Stomach smooth muscle (tissue), 2 donors: ENCODE measurements around the gene PLD5.
"Not testable (repeated sequence)": the region's sequence is repeated elsewhere in the genome, so short reads cannot be mapped to it uniquely, and the experiment has no call there.

Experiments used
- H3K27ac ChIP-seq: one replicate; pipeline ENCODE4 v1.7.0; 2013; ENCODE audit warnings: mild to moderate bottlenecking, low read length, inconsistent platforms
- H3K27me3 ChIP-seq, 2 donors: one replicate each; pipeline ENCODE4 v1.7.0; 2013; ENCODE audit warnings: low read length in 2 of 2; ENCODE audit not compliant: insufficient read depth in 2 of 2, control insufficient read depth in 1 of 2
- H3K36me3 ChIP-seq, 2 donors: one replicate each; pipeline ENCODE4 v1.7.0; 2013; ENCODE audit warnings: low read length in 2 of 2; ENCODE audit not compliant: control insufficient read depth in 2 of 2, insufficient read depth in 2 of 2
- H3K4me1 ChIP-seq: one replicate; pipeline ENCODE4 v1.7.0; 2013; ENCODE audit warnings: low read length; ENCODE audit not compliant: control insufficient read depth, insufficient read depth
- H3K4me3 ChIP-seq, 2 donors: one replicate each; pipeline ENCODE4 v1.7.0; 2013; ENCODE audit warnings: low read length in 2 of 2
- H3K9ac ChIP-seq, 2 donors: one replicate each; pipeline ENCODE4 v1.7.0; 2013; ENCODE audit warnings: low read length in 2 of 2, mild to moderate bottlenecking in 1 of 2
- H3K9me3 ChIP-seq, 2 donors: one replicate each; pipeline ENCODE4 v1.7.0; 2013; ENCODE audit warnings: low read length in 2 of 2; ENCODE audit not compliant: control insufficient read depth in 2 of 2
- donor health status: healthy.
- donor health status: Pancreatic carcinoma.

PLD5 gene

GRCh38 chr1:242199776-242200458 lies 324.6 kb downstream of the PLD5 start:
- Histone ChIP-seq H3K27me3 (no peaks in the 10 kb centered on the region), H3K9me3 (no peaks in the 10 kb centered on the region), H3K36me3 (no peaks in the 10 kb centered on the region), H3K9ac (no peak overlapping the region), H3K4me3 (no peak overlapping the region), H3K4me1 (no peaks in the 10 kb centered on the region), H3K27ac (no peak overlapping the region)

- no peak overlapping the region for H3K27ac ChIP-seq
- H3K36me3 ChIP-seq: no peaks in the 10 kb centered on the region
- H3K27me3 ChIP-seq: no peaks in the 10 kb centered on the region
- no peak overlapping the region for H3K9ac ChIP-seq
- H3K9me3 ChIP-seq: no peaks in the 10 kb centered on the region
- no peak overlapping the region for H3K4me3 ChIP-seq
- H3K4me1 ChIP-seq: no peaks in the 10 kb centered on the region
These were observed 326.3 kb downstream of the PLD5 start for GRCh38 chr1:242197907-242198820.

- Histone ChIP-seq H3K4me1 (no peaks in the 10 kb centered on the region), H3K4me3 (no peak overlapping the region), H3K36me3 (no peaks in the 10 kb centered on the region), H3K9ac (no peak overlapping the region), H3K9me3 (no peaks in the 10 kb centered on the region), H3K27me3 (no peaks in the 10 kb centered on the region), H3K27ac (no peak overlapping the region)
These were observed 327.6 kb downstream of the PLD5 start for GRCh38 chr1:242196914-242197313.

- no peak overlapping the region for H3K9ac ChIP-seq
- no peak overlapping the region for H3K27ac ChIP-seq
- no peaks in the 10 kb centered on the region for H3K9me3 ChIP-seq
- no peaks in the 10 kb centered on the region for H3K27me3 ChIP-seq
- H3K4me3 ChIP-seq: no peak overlapping the region
- no peaks in the 10 kb centered on the region for H3K4me1 ChIP-seq
- H3K36me3 ChIP-seq: no peaks in the 10 kb centered on the region
These were observed 328.4 kb downstream of the PLD5 start for GRCh38 chr1:242196101-242196500.

- Histone ChIP-seq H3K27ac (no peak overlapping the region), H3K9ac (no peak overlapping the region), H3K36me3 (no peaks in the 10 kb centered on the region), H3K9me3 (peaks cover 0 to 3% of the 10 kb centered on the region in 2 donors), H3K4me3 (no peak overlapping the region), H3K27me3 (no peaks in the 10 kb centered on the region), H3K4me1 (no peaks in the 10 kb centered on the region)
These were observed 334.9 kb downstream of the PLD5 start for GRCh38 chr1:242189591-242189990.

- H3K9ac ChIP-seq: no peak overlapping the region
- H3K27me3 ChIP-seq: no peaks in the 10 kb centered on the region
- peaks cover 0 to 4% of the 10 kb centered on the region in 2 donors for H3K9me3 ChIP-seq
- H3K27ac ChIP-seq: no peak overlapping the region
- no peaks in the 10 kb centered on the region for H3K36me3 ChIP-seq
- no peak overlapping the region for H3K4me3 ChIP-seq
- H3K4me1 ChIP-seq: no peaks in the 10 kb centered on the region
These were observed 336.7 kb downstream of the PLD5 start for GRCh38 chr1:242187816-242188215.

- no peak overlapping the region for H3K4me3 ChIP-seq
- H3K36me3 ChIP-seq: no peaks in the 10 kb centered on the region
- peaks cover 0 to 4% of the 10 kb centered on the region in 2 donors for H3K9me3 ChIP-seq
- no peaks in the 10 kb centered on the region for H3K4me1 ChIP-seq
- no peak overlapping the region for H3K9ac ChIP-seq
- H3K27me3 ChIP-seq: no peaks in the 10 kb centered on the region
- H3K27ac ChIP-seq: no peak overlapping the region
These were observed 337.3 kb downstream of the PLD5 start for GRCh38 chr1:242187171-242187570.

GRCh38 chr1:242185731-242186130 lies 338.8 kb downstream of the PLD5 start:
- H3K9me3 ChIP-seq: peaks cover 0 to 4% of the 10 kb centered on the region in 2 donors
- H3K36me3 ChIP-seq: no peaks in the 10 kb centered on the region
- no peaks in the 10 kb centered on the region for H3K27me3 ChIP-seq
- H3K4me1 ChIP-seq: no peaks in the 10 kb centered on the region
- no peak overlapping the region for H3K4me3 ChIP-seq
- H3K9ac ChIP-seq: no peak overlapping the region
- no peak overlapping the region for H3K27ac ChIP-seq

- Histone ChIP-seq H3K9ac (no peak overlapping the region), H3K27ac (no peak overlapping the region)
These were observed 339.5 kb downstream of the PLD5 start for GRCh38 chr1:242184955-242185354.

GRCh38 chr1:242179767-242180166 lies 344.7 kb downstream of the PLD5 start:
- H3K4me3 ChIP-seq, H3K27me3 ChIP-seq, H3K36me3 ChIP-seq, H3K27ac ChIP-seq, H3K4me1 ChIP-seq, H3K9me3 ChIP-seq, H3K9ac ChIP-seq: not testable (repeated sequence)

More at GRCh38 chr1:242184955-242185354, 339.5 kb downstream of the PLD5 start:
- H3K4me1 ChIP-seq: no peaks in the 10 kb centered on the region
- peaks cover 0 to 4% of the 10 kb centered on the region in 2 donors for H3K9me3 ChIP-seq
- no peak overlapping the region for H3K4me3 ChIP-seq
- no peaks in the 10 kb centered on the region for H3K27me3 ChIP-seq
- no peaks in the 10 kb centered on the region for H3K36me3 ChIP-seq
